WTC11 (cell line): ENCODE measurements around the gene GJB5. TPM values are rescaled to one million over a fixed set of nuclear protein-coding genes. Genes with fewer than 3 reads are reported as not detected.

Source experiments
- ATAC-seq: fragments of 200-7000 bp; cut with Tn5 transposase; 2 replicates; pipeline ENCODE4 v1.10.0; 2021; ENCODE audit warnings: mild to moderate bottlenecking, moderate library complexity
- CTCF ChIA-PET: fragments of 300-600 bp; sonication (Branson Sonifier 250); formaldehyde crosslinking; loops from one replicate; lab custom pipeline; 2021; ENCODE audit warnings: antibody characterized with exemption; lab: Charles Lee
- POLR2A ChIA-PET: fragments of 350-600 bp; sonication (Branson Sonifier 250); formaldehyde crosslinking; loops from one replicate; lab custom pipeline; 2021; ENCODE audit warnings: antibody characterized with exemption; lab: Charles Lee
- DNase-seq: peaks from one replicate; pipeline ENCODE4 v3.0.0; 2021; ENCODE audit warnings: low spot score
- H3K27ac Mint-ChIP-seq: 2 replicates; pipeline ENCODE4 v1.8.0; 2021; ENCODE audit warnings: mixed read lengths
- H3K27me3 Mint-ChIP-seq: 2 replicates; pipeline ENCODE4 v1.8.0; 2021; ENCODE audit warnings: low read depth, mild to moderate bottlenecking, moderate library complexity, mixed read lengths
- H3K36me3 Mint-ChIP-seq: 2 replicates; pipeline ENCODE4 v1.8.0; 2021; ENCODE audit warnings: mixed read lengths
- H3K4me1 Mint-ChIP-seq: 2 replicates; pipeline ENCODE4 v1.8.0; 2022; ENCODE audit warnings: mixed read lengths
- H3K4me3 Mint-ChIP-seq: 2 replicates; pipeline ENCODE4 v1.8.0; 2021; ENCODE audit warnings: mild to moderate bottlenecking, moderate library complexity, mixed read lengths
- H3K9me3 Mint-ChIP-seq: 2 replicates; pipeline ENCODE4 v1.8.0; 2021; ENCODE audit warnings: mixed read lengths
- ZNF263 ChIP-seq: sonication (generic); formaldehyde crosslinking; IDR thresholded peaks from 2 replicates; pipeline ENCODE4 v1.8.1; 2022; ENCODE audit warnings: low read depth, mild to moderate bottlenecking, moderate library complexity, missing genetic modification reagents
- ZNF317 ChIP-seq: sonication (generic); formaldehyde crosslinking; IDR thresholded peaks from 2 replicates; pipeline ENCODE4 v1.8.1; 2023; ENCODE audit warnings: low read depth, mild to moderate bottlenecking, moderate library complexity, missing genetic modification reagents, borderline replicate concordance
- total RNA-seq: library from RNA; stranded (reverse); gene quantifications from 3 replicates; pipeline ENCODE4 v1.2.3, GENCODE V29; 2021
- TF ChIP-seq, protein P1 (sequence below): sonication (generic); formaldehyde crosslinking; conservative IDR thresholded peaks from 2 replicates; pipeline ENCODE4 v1.8.1; 2022; ENCODE audit warnings: mild to moderate bottlenecking, missing genetic modification reagents

Gene GJB5
- total RNA-seq, 1 experiment from 2014 or later, result 0.55 TPM

DNA sequence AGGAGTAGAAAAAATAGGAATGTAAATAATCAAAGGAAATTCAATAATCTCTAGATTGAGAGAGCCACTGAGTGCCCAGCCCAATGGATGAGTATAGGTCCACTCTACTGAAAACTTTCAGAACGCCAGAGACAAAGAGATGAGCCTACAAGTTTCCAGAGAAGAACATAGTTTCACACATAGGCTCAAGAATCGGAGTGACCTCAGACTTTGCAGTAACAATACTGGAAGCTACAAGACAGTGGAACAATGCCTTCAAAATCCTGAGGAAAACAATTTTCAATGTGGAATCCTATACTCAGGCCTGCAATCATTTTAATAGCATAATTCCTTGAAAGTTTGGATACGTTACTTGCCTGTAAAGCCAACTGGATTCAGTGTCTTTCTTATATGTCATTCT is 48.9 kb downstream of the GJB5 start:
- Mint-ChIP-seq H3K9me3 (no peaks in the 10 kb centered on the region), H3K4me3 (no peak overlapping the region), H3K27me3 (peaks cover 2% of the 10 kb centered on the region; the same call in 1 of the 2 replicates), H3K4me1 (no peaks in the 10 kb centered on the region), H3K27ac (no peak overlapping the region), H3K36me3 (no peaks in the 10 kb centered on the region)
- ATAC-seq (no peak), DNase-seq (no peak)
- TF ChIP-seq ZNF263 (CRISPR knock-in tag) (no peak), ZNF317 (CRISPR knock-in tag) (0 out of 2 replicates have a peak, but pooled peaks have one; percentile 67)
- ChIA-PET POLR2A (no interaction called here), CTCF (interaction anchor here (1.3 kb wide), 1 partner anchor 49 kb away, joined by 4 read pairs; no protein-coding TSS in a partner anchor)

DNA sequence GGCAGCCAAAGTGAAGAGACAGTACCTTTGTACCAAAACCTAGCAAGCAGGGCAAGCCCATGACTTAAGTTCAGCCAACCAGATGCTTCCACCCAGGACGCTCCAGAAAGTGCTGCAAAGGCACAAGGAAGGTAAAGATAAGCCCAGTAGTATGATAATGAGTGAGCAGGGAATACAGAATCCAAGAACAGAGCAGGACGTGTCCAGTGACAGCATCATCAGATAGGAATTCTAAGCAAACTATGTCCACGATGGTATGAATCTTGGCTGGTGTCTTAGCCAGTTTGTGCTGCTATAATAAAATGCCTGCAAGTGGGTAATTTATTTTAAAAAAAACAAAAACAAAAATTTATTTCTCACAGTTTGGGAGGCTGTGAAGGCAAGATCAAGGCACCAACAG is 51.5 kb downstream of the GJB5 start:
- H3K4me1 Mint-ChIP-seq, result no peaks in the 10 kb centered on the region
- no peaks in the 10 kb centered on the region for H3K36me3 Mint-ChIP-seq
- no peak overlapping the region for H3K27ac Mint-ChIP-seq
- TF ChIP-seq, protein P1, sequence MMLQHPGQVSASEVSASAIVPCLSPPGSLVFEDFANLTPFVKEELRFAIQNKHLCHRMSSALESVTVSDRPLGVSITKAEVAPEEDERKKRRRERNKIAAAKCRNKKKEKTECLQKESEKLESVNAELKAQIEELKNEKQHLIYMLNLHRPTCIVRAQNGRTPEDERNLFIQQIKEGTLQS (CRISPR knock-in tag), result no peak
- CTCF ChIA-PET, result no interaction called here
- POLR2A ChIA-PET, result no interaction called here
- H3K9me3 Mint-ChIP-seq, result peaks cover 10% of the 10 kb centered on the region
- ATAC-seq, result no peak
- H3K4me3 Mint-ChIP-seq, result no peak overlapping the region
- H3K27me3 Mint-ChIP-seq, result peaks cover 3% of the 10 kb centered on the region; the same call in 1 of the 2 replicates
- no peak for DNase-seq

Other genes with a start within 250 kb of the GJB5 start
- gene GJB4, start 4.7 kb downstream of the GJB5 start, total RNA-seq, result 0.07 to 0.23 TPM (median 0.09 TPM) in 3 replicates
- gene GJB3, start 26.2 kb downstream of the GJB5 start, total RNA-seq, result 0.34 to 0.48 TPM (median 0.46 TPM) in 3 replicates
- 1.0 to 1.4 TPM (median 1.3 TPM) in 3 replicates for gene GJA4, start 38.0 kb downstream of the GJB5 start, total RNA-seq
- 34.6 to 41.9 TPM (median 39.6 TPM) in 3 replicates for gene SMIM12, start 104.7 kb downstream of the GJB5 start, total RNA-seq
- 8.2 to 11.3 TPM (median 9.7 TPM) in 3 replicates for gene DLGAP3, start 174.6 kb downstream of the GJB5 start, total RNA-seq
- 8.7 to 11.0 TPM (median 10.6 TPM) in 3 replicates for gene TMEM35B, start 230.3 kb downstream of the GJB5 start, total RNA-seq